ENCODE measurements around the gene SIRT4.
A peak's percentile ranks its signal among the peaks of the same experiment; 100 is the strongest.
"Not testable (repeated sequence)": the region's sequence is repeated elsewhere in the genome, so short reads cannot be mapped to it uniquely, and the experiment has no call there.

SIRT4 gene

GRCh38 chr12:120301962-120302815 lies at the start of gene SIRT4:
SIRT4 (plus strand) TSS chr12:120302321; CDS start chr12:120303562, 1,241 bp downstream.
- peak; percentile 92 for DNase-seq

DNA sequence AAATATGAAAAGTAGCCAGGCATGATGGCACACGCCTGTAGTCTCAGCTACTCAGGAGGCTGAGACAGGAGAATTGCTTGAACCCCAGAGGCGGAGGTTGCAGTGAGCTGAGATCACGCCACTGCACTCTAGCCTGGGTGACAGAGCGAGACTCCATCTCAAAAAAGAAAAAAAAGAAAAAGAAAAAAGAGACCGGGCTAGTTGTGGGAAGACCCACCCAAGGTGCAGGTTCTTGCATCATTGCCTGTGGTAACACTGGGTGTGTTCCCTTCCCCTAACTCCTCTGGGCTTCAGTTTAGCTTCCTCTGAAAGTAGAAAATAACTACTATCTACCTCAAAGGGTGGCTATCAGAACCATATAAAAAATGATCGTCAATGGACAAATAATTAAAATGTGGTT lies 48.8 kb upstream of the SIRT4 start:
- not testable (repeated sequence) for DNase-seq

GRCh38 chr12:120254809-120255208 lies 47.3 kb upstream of the SIRT4 start:
- DNase-seq = no peak

- no peak for DNase-seq
These were observed 44.9 kb upstream of the SIRT4 start for GRCh38 chr12:120257041-120257821.

GRCh38 chr12:120258323-120258896 lies 43.7 kb upstream of the SIRT4 start:
- DNase-seq = no peak

GRCh38 chr12:120259418-120260202 lies 42.5 kb upstream of the SIRT4 start:
- DNase-seq = no peak

DNA sequence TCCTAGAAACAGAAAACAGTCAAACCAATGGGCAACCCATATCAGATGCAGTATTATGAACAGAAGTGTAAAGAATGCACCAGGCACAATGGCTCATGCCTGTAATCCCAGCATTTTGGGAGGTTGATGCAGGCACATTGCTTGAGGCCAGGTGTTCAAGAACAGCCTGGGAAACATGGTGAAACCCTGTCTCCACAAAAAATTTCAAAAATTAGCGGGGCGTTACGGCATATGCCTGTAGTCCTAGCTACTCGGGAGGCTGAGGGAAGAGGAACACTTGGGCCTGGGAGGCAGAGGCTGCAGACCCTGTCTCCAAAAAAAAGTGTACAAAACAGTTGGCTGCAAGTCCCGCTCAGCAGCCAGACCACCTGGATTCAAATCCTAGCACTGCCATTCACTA lies 41.5 kb upstream of the SIRT4 start:
- no peak for DNase-seq

DNA sequence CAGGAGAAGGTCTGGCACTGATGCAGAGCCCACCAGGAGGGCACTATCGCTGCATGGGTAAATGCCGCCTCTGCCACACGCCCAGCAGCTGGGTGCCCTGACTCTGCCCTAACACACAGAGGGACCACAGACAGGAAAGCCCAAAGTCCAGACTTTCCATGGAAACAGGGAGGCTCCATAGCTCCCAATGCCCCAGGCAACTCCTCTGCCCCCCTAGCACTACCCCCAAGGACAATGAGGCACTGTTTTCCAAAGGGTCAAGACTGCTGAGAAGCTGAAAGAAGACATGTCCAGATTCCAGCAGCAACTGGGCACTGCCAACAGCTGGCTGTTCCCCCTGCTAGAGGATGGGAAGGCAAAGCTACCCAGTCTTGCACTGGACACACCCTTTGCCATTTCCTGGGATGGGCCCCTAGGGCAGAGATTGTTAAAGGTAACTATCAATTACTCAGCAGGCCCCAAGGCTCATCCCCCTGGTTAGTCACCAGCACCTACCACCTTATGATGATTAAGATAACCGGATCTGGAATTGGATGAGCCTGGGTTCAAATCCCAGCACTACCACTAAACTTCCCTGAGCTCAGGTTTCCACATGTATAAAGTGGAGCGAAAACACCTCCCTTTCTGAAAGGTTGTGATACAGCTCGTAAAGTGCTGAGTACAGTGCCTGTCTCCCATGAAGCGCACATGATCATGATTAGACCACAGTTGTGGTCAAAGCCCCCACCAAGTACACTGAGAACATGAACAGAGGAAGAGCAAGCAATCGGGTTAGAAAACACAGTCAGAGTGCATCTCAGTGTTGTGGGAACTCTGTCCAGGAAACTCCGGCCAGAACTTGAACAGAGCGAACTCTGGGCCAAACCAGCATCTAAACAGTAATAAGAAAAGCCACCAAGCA lies 39.9 kb upstream of the SIRT4 start:
- peak; percentile 39 for DNase-seq

DNA sequence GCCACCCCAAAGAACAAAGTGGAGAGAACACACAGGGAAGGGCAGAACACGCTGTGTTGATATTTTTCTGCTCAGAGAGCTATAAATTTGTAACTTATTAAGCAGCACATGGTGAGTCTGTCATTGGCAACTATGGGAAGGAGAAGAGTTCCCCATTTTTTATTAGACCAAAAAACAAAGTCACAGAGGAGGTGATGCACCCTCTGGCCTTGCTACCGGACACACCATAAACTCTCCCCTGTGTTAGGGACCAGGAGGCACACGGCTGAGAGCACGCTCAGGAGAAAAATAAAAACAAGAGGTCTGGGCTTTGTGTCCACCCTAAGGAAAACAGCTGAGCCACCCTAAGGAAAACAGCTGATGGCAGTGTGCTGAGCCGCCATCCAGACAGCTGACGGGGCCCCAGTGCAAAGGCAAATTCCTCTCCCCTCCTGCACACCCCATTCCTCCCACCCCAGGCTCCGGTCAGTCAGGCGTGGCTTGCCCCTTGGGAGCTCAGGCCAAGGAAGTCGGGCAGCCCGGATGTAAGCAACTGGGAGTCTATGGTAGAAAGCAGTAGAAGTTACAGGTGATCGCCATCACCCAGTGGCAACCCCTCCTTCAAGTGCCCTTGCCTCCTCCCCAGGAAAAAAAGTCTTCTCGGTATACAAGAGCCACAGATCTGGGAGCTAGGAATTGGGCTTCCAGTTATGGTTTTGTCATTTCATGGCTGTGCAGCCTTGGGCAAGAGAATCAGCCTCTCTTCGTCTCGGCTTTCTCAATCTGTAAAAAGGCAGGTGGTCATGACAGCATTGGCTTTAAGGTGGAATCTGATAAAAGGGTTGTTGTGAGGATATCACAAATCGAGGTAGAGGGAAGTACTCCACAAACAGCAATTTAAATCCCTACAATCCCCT lies 39.0 kb upstream of the SIRT4 start:
- no peak for DNase-seq

- DNase-seq = no peak
These were observed 38.4 kb upstream of the SIRT4 start for GRCh38 chr12:120263748-120264085.

DNA sequence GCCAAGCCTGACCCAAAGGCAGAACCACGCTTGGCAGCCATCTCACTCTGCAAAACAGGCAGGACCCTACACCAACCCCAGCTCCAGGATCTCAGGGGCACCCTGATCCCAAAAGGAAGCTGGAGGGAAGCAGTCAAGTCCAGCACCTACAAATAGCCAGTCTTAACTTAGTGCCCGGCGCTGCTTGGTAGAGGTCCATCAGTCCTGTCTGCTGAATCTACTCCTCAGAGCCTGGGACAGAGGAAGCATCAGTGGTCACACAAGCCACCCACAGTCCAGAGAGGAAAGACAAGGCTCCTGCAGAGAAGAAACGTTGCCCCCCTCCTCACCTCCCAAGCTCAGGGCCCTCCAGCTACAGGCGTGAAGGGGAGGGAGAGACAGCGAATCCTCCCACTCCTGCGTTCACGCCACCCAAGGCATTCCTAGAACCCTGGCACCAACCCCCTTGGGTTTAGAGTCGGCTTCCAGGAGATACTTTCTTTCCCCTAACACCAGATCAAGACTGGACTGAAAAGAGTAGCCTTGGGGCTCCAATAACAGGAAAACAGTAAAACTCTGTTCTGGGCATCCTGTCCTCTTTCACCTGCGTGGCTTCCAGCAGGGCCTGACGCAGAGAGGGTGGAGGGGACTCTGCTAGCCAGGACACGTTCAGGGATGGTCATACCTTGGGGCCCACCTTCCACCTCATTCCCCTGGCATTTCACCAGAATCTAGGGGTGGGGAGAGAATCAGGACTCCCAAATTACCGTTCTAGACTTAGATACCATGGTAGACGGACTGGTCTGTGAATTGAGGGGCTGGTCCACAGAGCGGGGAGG lies 37.8 kb upstream of the SIRT4 start:
- peak; percentile 31 for DNase-seq

GRCh38 chr12:120264904-120265472 lies 37.1 kb upstream of the SIRT4 start:
- DNase-seq = no peak

- DNase-seq = peak; percentile 93
These were observed 36.5 kb upstream of the SIRT4 start, which contains the start of gene PXN for GRCh38 chr12:120265473-120266179. PXN (minus strand) TSS chr12:120265730; CDS start chr12:120265629, 101 bp downstream.

DNA sequence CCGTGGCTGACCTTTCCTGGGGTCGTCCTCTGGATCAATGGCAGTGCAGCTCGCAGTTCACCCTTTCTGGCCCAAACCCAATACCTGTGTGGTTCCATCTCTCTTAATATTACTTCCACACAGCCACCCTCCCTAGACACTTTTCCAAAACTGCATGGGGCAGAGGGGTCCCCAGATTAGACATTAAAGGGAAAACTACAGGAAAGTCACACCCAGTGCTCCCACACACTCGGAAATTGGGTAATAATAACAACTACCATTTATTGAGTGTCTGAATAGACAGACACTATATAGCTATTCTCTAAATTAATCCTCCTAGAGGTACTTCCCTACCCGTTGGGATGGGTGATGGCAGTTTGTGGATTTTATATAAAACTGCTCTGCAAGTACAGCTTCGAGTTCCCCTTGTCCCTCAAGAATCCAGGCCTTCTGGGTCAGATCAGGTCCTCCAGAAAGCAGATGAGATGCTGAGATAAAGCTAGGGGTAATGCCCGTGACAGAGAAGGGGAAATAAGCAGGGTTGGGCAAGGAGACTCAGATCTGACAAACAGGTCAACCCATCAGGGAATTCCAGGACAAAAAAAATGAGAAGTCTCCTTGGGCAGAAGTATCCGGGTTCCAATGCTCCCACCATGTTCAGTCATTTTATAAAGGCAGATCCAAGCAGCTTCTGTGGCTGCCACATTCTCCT lies 35.8 kb upstream of the SIRT4 start:
- no peak for DNase-seq

DNA sequence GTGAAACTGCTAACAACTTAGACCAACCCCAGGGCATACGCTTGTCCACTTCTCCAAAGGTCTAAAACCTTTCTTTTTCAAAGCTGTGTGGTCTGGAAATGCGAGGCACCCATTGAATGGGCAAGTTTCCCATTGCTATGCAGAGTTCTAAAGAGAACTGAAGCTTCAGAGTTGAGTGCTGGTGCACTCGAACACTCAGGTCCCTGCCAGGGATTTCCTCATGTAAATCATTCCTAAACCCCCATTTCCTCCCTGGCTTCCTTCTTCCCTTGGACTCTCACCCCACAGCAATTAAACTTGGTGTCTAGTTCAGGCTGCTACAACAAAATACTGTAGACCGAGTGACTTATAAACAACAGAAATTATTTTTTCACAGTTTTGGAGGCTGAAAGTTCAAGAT lies 34.4 kb upstream of the SIRT4 start:
- no peak for DNase-seq

DNA sequence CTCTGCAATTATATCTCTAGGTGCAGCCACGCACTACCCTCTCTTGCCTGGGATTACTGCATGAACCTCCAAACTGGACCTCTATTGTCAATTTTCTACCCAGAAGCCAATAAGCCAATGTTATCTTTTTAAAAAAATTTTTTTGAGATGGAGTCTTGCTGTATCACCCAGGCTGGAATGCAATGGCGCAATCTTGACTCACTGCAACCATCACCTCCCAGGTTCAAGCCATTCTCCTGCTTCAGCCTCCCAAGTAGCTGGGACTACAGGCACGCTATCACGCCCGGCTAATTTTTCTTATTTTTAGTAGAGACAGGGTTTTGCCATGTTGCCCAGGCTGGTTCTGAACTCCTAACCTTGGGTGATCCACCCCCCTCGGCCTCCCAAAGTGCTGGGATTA lies 25.4 kb upstream of the SIRT4 start:
- DNase-seq = no peak

GRCh38 chr12:120278137-120279069 lies 23.7 kb upstream of the SIRT4 start:
- no peak for DNase-seq

Data from stimulated activated CD8-positive, alpha-beta memory T cell treated with anti-CD3 and anti-CD28 coated beads, Interleukin-4, amount 100 ng/mL, for 48 hours (primary cell).